HepG2 (cell line): ENCODE results near the gene RBM6. TPM values are rescaled to one million over a fixed set of nuclear protein-coding genes. Genes with fewer than 3 reads are reported as not detected.

ENCODE experiments used
- BCLAF1 ChIP-seq: fragments of 450-650 bp; IDR thresholded peaks from 2 replicates; pipeline ENCODE4 v1.6.1; 2017; ENCODE audit warnings: mild to moderate bottlenecking
- KLF12 ChIP-seq: sonication (generic); formaldehyde crosslinking; IDR thresholded peaks from 2 replicates; pipeline ENCODE4 v1.4.0; 2020; ENCODE audit warnings: missing genetic modification reagents, borderline replicate concordance
- MAFK ChIP-seq, 2 experiments: IDR thresholded peaks in 1 of 2; conservative IDR thresholded peaks in 1 of 2; 2 replicates each; pipeline ENCODE4 v1.6.1; 2011; ENCODE audit warnings: improper control_type of control experiment in 2 of 2, low read length in 2 of 2
- NR0B2 ChIP-seq: sonication (generic); formaldehyde crosslinking; IDR thresholded peaks from 2 replicates; pipeline ENCODE4 v1.4.0; 2020; ENCODE audit warnings: mild to moderate bottlenecking, missing genetic modification reagents
- POLR2G ChIP-seq: fragments of 200-400 bp; formaldehyde crosslinking; IDR thresholded peaks from 2 replicates; pipeline ENCODE4 v1.6.1; 2018; ENCODE audit warnings: mild to moderate bottlenecking, low read depth, low read length, moderate library complexity
- RARG ChIP-seq: sonication (generic); formaldehyde crosslinking; IDR thresholded peaks from 2 replicates; pipeline ENCODE4 v1.4.0; 2020; ENCODE audit warnings: low read depth, mild to moderate bottlenecking, missing genetic modification reagents
- SRSF9 ChIP-seq: fragments of 200-400 bp; formaldehyde crosslinking; IDR thresholded peaks from 2 replicates; pipeline ENCODE4 v1.6.1; 2018; ENCODE audit warnings: borderline replicate concordance, mild to moderate bottlenecking, low read depth, low read length; ENCODE audit not compliant: insufficient read depth, poor library complexity, severe bottlenecking
- SSRP1 ChIP-seq: IDR thresholded peaks from 2 replicates; pipeline ENCODE4 v1.6.1; 2016; ENCODE audit warnings: control low read depth
- TFAP4 ChIP-seq: sonication (generic); IDR thresholded peaks from 2 replicates; pipeline ENCODE4 v1.6.1; 2016; ENCODE audit warnings: low read depth, borderline replicate concordance
- TFDP1 ChIP-seq: IDR thresholded peaks from 2 replicates; pipeline ENCODE4 v1.6.1; 2016; ENCODE audit warnings: missing compliant biosample characterization, missing genetic modification reagents, borderline replicate concordance
- THRA ChIP-seq: sonication (generic); formaldehyde crosslinking; IDR thresholded peaks from 2 replicates; pipeline ENCODE4 v1.4.0; 2020; ENCODE audit warnings: missing genetic modification reagents, borderline replicate concordance
- ZFP36L1 ChIP-seq: sonication (generic); formaldehyde crosslinking; IDR thresholded peaks from 2 replicates; pipeline ENCODE4 v1.8.0; 2022; ENCODE audit warnings: mild to moderate bottlenecking, missing genetic modification reagents, moderate library complexity
- ZFP41 ChIP-seq: sonication (generic); formaldehyde crosslinking; IDR thresholded peaks from 2 replicates; pipeline ENCODE4 v1.4.0; 2020; ENCODE audit warnings: mild to moderate bottlenecking, missing genetic modification reagents, borderline replicate concordance
- ZNF432 ChIP-seq: sonication (generic); formaldehyde crosslinking; IDR thresholded peaks from 2 replicates; pipeline ENCODE4 v1.5.0; 2020; ENCODE audit warnings: missing genetic modification reagents, mild to moderate bottlenecking, borderline replicate concordance
- polyA plus RNA-seq, 8 experiments: library from polyadenylated mRNA; depleted of rRNA in 3 of 8; stranded (reverse) in 7 of 8; unstranded in 1 of 8; fragments of >200 nt; fragmentation: Illumina TruSeq in 4 of 8; extraction: Trizol in 4 of 8; gene quantifications; 2 replicates each; pipeline versions ENCODE4 v1.2.1 to v1.2.3, GENCODE V29; 2011 to 2016; ENCODE audit warnings: low read depth in 4 of 8, missing spikeins in 1 of 8, mixed read lengths in 1 of 8; ENCODE audit not compliant: insufficient read depth in 1 of 8
- total RNA-seq, 5 experiments: library from RNA; depleted of rRNA; stranded (reverse); fragments of >200 nt; fragmentation: Illumina TruSeq; extraction: Trizol; gene quantifications; 2 replicates each; pipeline ENCODE4 v1.2.3, GENCODE V29; 2016; ENCODE audit warnings: low read depth in 1 of 5

The RBM6 gene
- total and polyA plus RNA-seq, 2 of the 13 experiments (the other 11 are each of a cell fraction or from before 2014, with no cell fraction given) = 72.7 to 86.1 TPM

- TF ChIP-seq POLR2G (peak; percentile 60), THRA (CRISPR knock-in tag) (no peak), BCLAF1 (no peak), RARG (CRISPR knock-in tag) (no peak), TFAP4 (no peak), ZFP36L1 (CRISPR knock-in tag) (no peak), TFDP1 (CRISPR knock-in tag) (no peak), ZNF432 (CRISPR knock-in tag) (no peak), SSRP1 (CRISPR knock-in tag) (peak; percentile 5; the same call in 1 of the 2 replicates), SRSF9 (no peak), MAFK (conservative IDR thresholded peaks at IDR 0.05 in 1 of 2, IDR thresholded peaks at IDR 0.05 in 1 of 2; ENCODE audit: low read length in 2 of 2) (no peak), ZFP41 (CRISPR knock-in tag) (no peak), NR0B2 (no peak), KLF12 (CRISPR knock-in tag) (no peak)
- TF ChIP-seq, all 625 proteins: peak for 5
These were observed 180.6 kb downstream of the RBM6 start (continued) for GRCh38 chr3:50120364-50121071.
